ENCODE results near the gene KRTAP13-3. TPM values are rescaled to one million over a fixed set of nuclear protein-coding genes. Genes with fewer than 3 reads are reported as not detected.

KRTAP13-3 gene
- total and polyA plus RNA-seq, 3 experiments from 2014 or later = not detected

DNA sequence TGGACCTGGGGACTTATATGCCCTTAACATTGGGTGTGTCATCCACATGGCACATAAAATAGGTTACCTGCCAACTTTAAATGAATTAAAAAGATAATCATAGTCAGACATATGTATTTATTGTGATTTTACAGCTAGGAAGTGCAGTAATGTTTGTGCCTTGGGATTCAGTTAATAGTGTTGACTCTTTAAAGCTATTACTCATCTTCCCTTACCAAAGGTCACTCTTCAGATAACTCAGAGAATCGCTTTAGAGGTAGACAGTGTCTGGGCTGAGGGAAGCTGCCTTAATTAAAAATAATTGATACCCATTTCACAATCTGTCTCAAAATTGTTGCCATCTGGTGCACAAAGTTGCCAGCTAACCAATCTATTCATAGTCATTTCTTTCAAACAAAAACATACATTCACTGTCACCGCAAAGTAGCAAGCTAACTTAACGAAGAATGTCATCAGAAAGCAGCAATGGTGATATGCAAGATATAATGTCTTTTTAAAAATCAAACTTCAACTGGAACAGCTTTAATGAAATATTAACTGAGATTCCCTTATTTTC, 11.4 kb upstream of the KRTAP13-3 start:
- peaks cover 0 to 10% (median 0%) of the 10 kb centered on the region in 5 donors for H3K9me3 Mint-ChIP-seq
- ChIA-PET POLR2A (no interaction called here), CTCF (interaction anchor here (0.7 kb wide), 1 partner anchor 88 kb away, joined by 3 read pairs; the partner anchor contains the start of gene KRTAP23-1)
- Histone ChIP-seq H3K4me3 (ENCODE audit: low read length) (no peak overlapping the region), H3K9me3 (ENCODE audit: low read length) (no peaks in the 10 kb centered on the region), H3K27me3 (ENCODE audit: insufficient read depth, low read length, poor library complexity, severe bottlenecking) (no peaks in the 10 kb centered on the region), H3K36me3 (ENCODE audit: insufficient read depth, low read length) (no peaks in the 10 kb centered on the region), H3K4me1 (ENCODE audit: insufficient read depth, low read length) (no peaks in the 10 kb centered on the region), H3K27ac (ENCODE audit: low read depth, low read length) (no peak overlapping the region)
- no peak overlapping the region for H3K27ac Mint-ChIP-seq
- no peaks in the 10 kb centered on the region for H3K27me3 Mint-ChIP-seq
- H3K36me3 Mint-ChIP-seq = no peaks in the 10 kb centered on the region
- no peak for DNase-seq
- H3K4me1 Mint-ChIP-seq = no peaks in the 10 kb centered on the region
- H3K4me3 Mint-ChIP-seq = no peak overlapping the region

DNA sequence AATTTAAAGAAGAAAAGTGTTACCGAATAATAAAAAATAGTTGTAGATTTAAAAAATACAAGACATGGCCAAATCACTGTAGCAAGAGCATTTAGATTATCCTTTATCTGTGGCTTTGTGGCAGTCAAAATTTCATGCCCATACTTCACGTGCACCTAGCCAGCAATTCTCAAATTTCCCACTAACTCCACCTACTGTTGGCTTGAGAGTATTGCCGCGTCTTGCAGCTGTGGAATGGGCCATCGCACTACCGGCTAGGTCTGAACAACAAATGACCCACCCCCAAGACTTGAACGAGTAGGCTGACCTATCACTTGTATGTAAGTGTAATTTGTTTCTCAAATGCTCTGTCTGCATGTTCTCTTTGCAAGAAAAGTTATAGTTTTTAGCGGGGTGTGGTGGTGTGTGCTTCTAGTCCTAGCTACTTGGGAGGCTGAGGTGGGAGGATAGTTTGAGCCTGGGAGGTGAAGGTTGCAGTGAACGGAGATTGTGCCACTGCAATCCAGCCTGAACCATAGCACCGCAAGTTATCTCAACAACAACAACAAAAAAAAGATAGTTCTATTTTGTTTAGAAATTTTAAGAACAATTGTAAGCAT, 8.4 kb upstream of the KRTAP13-3 start:
- Histone ChIP-seq H3K4me3 (ENCODE audit: low read length) (no peak overlapping the region), H3K36me3 (ENCODE audit: insufficient read depth, low read length) (no peaks in the 10 kb centered on the region), H3K27me3 (ENCODE audit: insufficient read depth, low read length, poor library complexity, severe bottlenecking) (no peaks in the 10 kb centered on the region), H3K27ac (ENCODE audit: low read depth, low read length) (no peak overlapping the region), H3K9me3 (ENCODE audit: low read length) (no peaks in the 10 kb centered on the region), H3K4me1 (ENCODE audit: insufficient read depth, low read length) (no peaks in the 10 kb centered on the region)
- POLR2A ChIA-PET = interaction anchor here (0.6 kb wide), 1 partner anchor 97 kb away, joined by 3 read pairs; the partner anchor contains the start of gene KRTAP27-1
- CTCF ChIA-PET = no interaction called here
- Mint-ChIP-seq H3K4me1 (no peaks in the 10 kb centered on the region), H3K27ac (no peak overlapping the region), H3K27me3 (no peaks in the 10 kb centered on the region), H3K36me3 (no peaks in the 10 kb centered on the region), H3K4me3 (no peak overlapping the region), H3K9me3 (peaks cover 0 to 4% (median 0%) of the 10 kb centered on the region in 5 donors)
- no peak for DNase-seq

DNA sequence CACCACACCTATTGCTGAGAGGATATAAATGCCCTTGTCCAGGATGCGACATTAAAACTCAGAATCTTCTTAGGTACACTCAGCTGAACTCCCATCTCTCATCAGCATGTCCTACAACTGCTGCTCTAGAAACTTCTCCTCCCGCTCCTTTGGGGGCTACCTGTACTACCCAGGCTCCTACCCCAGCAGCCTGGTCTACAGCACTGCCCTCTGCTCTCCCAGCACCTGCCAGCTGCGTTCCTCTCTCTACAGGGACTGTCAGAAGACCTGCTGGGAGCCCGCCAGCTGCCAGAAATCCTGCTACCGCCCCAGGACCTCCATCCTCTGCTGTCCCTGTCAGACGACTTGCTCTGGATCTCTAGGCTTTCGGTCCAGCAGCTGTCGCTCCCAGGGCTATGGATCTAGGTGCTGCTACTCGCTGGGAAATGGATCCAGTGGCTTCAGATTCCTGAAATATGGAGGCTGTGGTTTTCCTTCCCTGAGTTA, 4.5 kb upstream of the KRTAP13-3 start, which contains the start of gene KRTAP13-4:
KRTAP13-4 (plus strand) TSS at position 51 of the 486 bp plus-strand sequence; CDS start at position 107, 56 bp downstream.
- Mint-ChIP-seq H3K36me3 (no peaks in the 10 kb centered on the region), H3K4me3 (no peak within 1 kb of the TSS), H3K4me1 (no peaks in the 10 kb centered on the region), H3K27me3 (no peaks in the 10 kb centered on the region), H3K27ac (no peak within 1 kb of the TSS), H3K9me3 (peaks cover 0 to 9% (median 0%) of the 10 kb centered on the region in 5 donors)
- CTCF ChIA-PET = no interaction called here
- Histone ChIP-seq H3K9me3 (ENCODE audit: low read length) (no peaks in the 10 kb centered on the region), H3K27me3 (ENCODE audit: insufficient read depth, low read length, poor library complexity, severe bottlenecking) (no peaks in the 10 kb centered on the region), H3K36me3 (ENCODE audit: insufficient read depth, low read length) (no peaks in the 10 kb centered on the region), H3K4me1 (ENCODE audit: insufficient read depth, low read length) (no peaks in the 10 kb centered on the region), H3K4me3 (ENCODE audit: low read length) (no peak within 1 kb of the TSS), H3K27ac (ENCODE audit: low read depth, low read length) (no peak within 1 kb of the TSS)
- POLR2A ChIA-PET = no interaction called here
- no peak for DNase-seq

DNA sequence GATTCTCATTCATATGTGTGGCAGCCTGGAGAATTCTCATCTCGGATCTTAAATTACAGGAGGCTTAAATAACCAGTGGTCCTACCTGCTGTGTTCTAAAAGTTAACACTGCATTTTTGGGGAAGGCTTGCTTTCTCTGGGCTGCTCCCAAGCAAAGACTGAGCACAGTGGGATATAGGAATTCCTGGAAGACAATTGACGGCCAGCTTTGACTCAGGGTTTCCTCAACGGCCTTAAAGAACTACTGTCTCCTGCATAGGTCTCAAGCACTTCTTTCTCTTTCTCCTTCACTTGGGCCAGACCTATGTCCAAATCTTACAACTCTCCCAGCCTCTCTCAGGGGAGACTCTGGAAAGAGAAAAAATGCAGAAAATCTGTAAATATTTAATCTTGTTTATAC, 1.0 kb upstream of the KRTAP13-3 start:
- POLR2A ChIA-PET = no interaction called here

DNA sequence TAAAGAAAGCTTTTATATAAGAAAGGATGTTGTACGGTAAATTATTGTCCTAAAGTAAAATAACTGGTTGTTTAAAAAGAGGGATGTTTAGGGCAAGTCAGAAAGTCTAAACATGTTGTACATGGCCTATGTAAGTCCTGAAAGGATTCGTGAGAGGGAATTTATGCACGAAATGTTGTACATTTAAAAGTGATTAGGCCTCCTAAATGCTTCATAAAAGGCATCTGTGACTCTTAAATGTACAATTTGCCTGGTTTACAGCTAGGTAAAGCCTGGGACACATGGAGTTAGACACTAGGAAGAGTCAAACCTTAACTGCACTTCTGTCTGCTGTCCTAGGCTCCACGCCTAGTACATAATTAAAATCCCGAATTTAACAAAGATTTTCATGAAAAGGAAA, 9.7 kb downstream of the KRTAP13-3 start:
- H3K36me3 Mint-ChIP-seq = no peaks in the 10 kb centered on the region
- DNase-seq = no peak
- ChIA-PET POLR2A (no interaction called here), CTCF (no interaction called here)
- H3K4me3 ChIP-seq (ENCODE audit: low read length) = no peak overlapping the region
- no peaks in the 10 kb centered on the region for H3K27me3 Mint-ChIP-seq
- H3K27ac Mint-ChIP-seq = no peak overlapping the region
- peaks cover 0 to 5% (median 0%) of the 10 kb centered on the region in 5 donors for H3K9me3 Mint-ChIP-seq
- no peaks in the 10 kb centered on the region for H3K4me1 ChIP-seq (ENCODE audit: insufficient read depth, low read length)
- no peaks in the 10 kb centered on the region for H3K27me3 ChIP-seq (ENCODE audit: insufficient read depth, low read length, poor library complexity, severe bottlenecking)
- no peaks in the 10 kb centered on the region for H3K4me1 Mint-ChIP-seq
- no peaks in the 10 kb centered on the region for H3K36me3 ChIP-seq (ENCODE audit: insufficient read depth, low read length)
- H3K9me3 ChIP-seq (ENCODE audit: low read length) = no peaks in the 10 kb centered on the region
- H3K4me3 Mint-ChIP-seq = no peak overlapping the region
- no peak overlapping the region for H3K27ac ChIP-seq (ENCODE audit: low read depth, low read length)

More for the DNA sequence above, 1.0 kb upstream of the KRTAP13-3 start:
- Histone ChIP-seq H3K27ac (ENCODE audit: low read depth, low read length) (no peak overlapping the region), H3K27me3 (ENCODE audit: insufficient read depth, low read length, poor library complexity, severe bottlenecking) (no peaks in the 10 kb centered on the region), H3K4me3 (ENCODE audit: low read length) (no peak overlapping the region), H3K9me3 (ENCODE audit: low read length) (no peaks in the 10 kb centered on the region), H3K36me3 (ENCODE audit: insufficient read depth, low read length) (no peaks in the 10 kb centered on the region), H3K4me1 (ENCODE audit: insufficient read depth, low read length) (no peaks in the 10 kb centered on the region)
- Mint-ChIP-seq H3K27ac (no peak overlapping the region), H3K27me3 (no peaks in the 10 kb centered on the region), H3K4me3 (no peak overlapping the region), H3K36me3 (no peaks in the 10 kb centered on the region), H3K4me1 (no peaks in the 10 kb centered on the region), H3K9me3 (peaks cover 0 to 20% (median 0%) of the 10 kb centered on the region in 5 donors)
- no peak for DNase-seq
- CTCF ChIA-PET = no interaction called here

DNA sequence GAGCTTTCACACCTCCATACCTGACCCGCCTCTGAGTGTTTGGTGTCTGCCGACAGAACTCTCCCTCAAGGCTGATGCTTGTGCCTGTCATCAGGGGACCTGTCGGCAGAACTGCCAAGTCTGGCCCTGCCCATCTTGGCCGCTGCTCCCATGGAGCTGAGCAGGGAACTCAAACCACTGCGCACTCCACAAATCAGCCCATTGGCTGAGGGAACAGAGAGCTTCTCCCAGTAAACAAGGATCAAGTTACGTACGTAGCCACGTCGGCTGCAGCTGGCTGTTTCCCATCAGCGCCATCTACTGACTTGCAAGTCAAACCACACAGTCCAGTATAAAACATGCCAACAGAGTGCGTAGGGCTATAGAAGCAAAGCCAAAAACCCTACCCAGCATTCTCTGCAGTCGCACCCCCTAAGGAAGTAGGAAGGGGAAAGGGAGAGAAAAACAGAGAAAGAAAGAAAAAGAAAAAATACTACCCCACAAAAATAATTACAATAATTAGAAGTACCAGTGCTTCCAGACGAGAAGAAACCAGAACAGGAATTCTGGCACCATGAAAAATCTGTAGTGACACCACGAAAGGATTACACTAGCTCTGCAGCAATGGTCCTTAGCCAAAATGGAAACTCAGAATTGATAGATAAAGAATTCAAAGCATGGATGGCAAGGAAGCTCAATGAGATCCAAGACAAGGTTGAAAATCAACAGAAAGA, 16.8 kb downstream of the KRTAP13-3 start:
- Mint-ChIP-seq H3K9me3 (peaks cover 2 to 21% (median 11%) of the 10 kb centered on the region in 5 donors), H3K4me1 (no peaks in the 10 kb centered on the region), H3K27ac (no peak overlapping the region), H3K4me3 (no peak overlapping the region), H3K27me3 (peaks cover 0 to 2% of the 10 kb centered on the region in 2 donors), H3K36me3 (no peaks in the 10 kb centered on the region)
- Histone ChIP-seq H3K9me3 (ENCODE audit: low read length) (no peaks in the 10 kb centered on the region), H3K27ac (ENCODE audit: low read depth, low read length) (no peak overlapping the region), H3K36me3 (ENCODE audit: insufficient read depth, low read length) (no peaks in the 10 kb centered on the region), H3K4me1 (ENCODE audit: insufficient read depth, low read length) (no peaks in the 10 kb centered on the region), H3K27me3 (ENCODE audit: insufficient read depth, low read length, poor library complexity, severe bottlenecking) (no peaks in the 10 kb centered on the region), H3K4me3 (ENCODE audit: low read length) (no peak overlapping the region)
- DNase-seq = no peak
- ChIA-PET CTCF (no interaction called here), POLR2A (no interaction called here)

DNA sequence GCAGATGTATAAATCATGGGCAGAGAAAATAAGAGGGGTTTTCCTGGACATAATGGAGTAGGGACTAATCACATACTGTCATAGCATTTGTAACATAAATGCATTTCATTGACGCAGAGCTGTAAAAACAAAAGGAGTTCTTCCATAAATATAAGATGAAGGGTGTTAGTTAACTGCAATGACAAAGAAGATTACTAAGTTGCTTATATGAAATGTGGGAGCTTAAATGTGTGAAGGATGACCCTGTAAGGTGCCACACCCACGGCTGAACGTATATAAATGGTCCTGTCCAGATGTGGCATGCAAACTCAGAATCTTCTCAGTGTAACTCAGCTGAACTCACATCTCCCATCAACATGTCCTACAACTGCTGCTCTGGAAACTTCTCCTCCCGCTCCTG, 30.0 kb downstream of the KRTAP13-3 start, which contains the start of gene KRTAP13-1:
KRTAP13-1 (plus strand) TSS at position 301 of the 400 bp plus-strand sequence; CDS start at position 357, 56 bp downstream.
- H3K36me3 ChIP-seq (ENCODE audit: insufficient read depth, low read length) = no peaks in the 10 kb centered on the region
- no peak within 1 kb of the TSS for H3K27ac ChIP-seq (ENCODE audit: low read depth, low read length)
- ChIA-PET POLR2A (no interaction called here), CTCF (no interaction called here)
- H3K4me3 ChIP-seq (ENCODE audit: low read length) = no peak within 1 kb of the TSS
- Mint-ChIP-seq H3K9me3 (peaks cover 0 to 8% (median 3%) of the 10 kb centered on the region in 5 donors), H3K4me3 (no peak within 1 kb of the TSS), H3K27ac (no peak within 1 kb of the TSS), H3K27me3 (no peaks in the 10 kb centered on the region), H3K36me3 (no peaks in the 10 kb centered on the region), H3K4me1 (no peaks in the 10 kb centered on the region)
- H3K9me3 ChIP-seq (ENCODE audit: low read length) = no peaks in the 10 kb centered on the region
- no peaks in the 10 kb centered on the region for H3K4me1 ChIP-seq (ENCODE audit: insufficient read depth, low read length)
- H3K27me3 ChIP-seq (ENCODE audit: insufficient read depth, low read length, poor library complexity, severe bottlenecking) = no peaks in the 10 kb centered on the region
- no peak for DNase-seq

DNA sequence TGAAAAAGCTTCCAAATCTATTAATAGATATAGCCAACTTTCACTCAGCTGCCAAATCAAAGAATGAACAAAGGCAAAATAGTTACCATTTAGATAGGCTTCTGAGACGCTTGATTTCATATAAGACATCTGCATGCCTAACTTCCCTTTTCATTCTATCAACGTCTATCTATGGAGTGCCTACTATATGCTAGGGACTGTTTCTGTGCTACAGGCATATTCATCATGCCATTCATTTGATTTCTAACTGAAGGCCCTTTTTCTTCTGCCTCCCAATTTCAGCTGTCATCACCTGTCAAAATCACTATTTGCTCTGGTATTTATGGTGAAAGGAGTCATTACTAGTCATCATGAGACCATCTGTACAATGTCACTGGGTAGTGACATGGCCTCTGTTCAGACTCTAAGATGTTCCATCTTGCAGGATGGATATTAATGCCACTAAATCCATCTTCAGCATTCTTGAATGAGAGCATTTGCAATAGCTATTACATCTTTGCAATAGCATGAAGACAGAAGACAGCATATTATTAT, 34.2 kb downstream of the KRTAP13-3 start:
- Mint-ChIP-seq H3K4me3 (no peak overlapping the region), H3K4me1 (no peaks in the 10 kb centered on the region), H3K27me3 (no peaks in the 10 kb centered on the region), H3K36me3 (no peaks in the 10 kb centered on the region), H3K27ac (no peak overlapping the region), H3K9me3 (peaks cover 0 to 10% (median 4%) of the 10 kb centered on the region in 5 donors)
- Histone ChIP-seq H3K27ac (ENCODE audit: low read depth, low read length) (no peak overlapping the region), H3K4me1 (ENCODE audit: insufficient read depth, low read length) (no peaks in the 10 kb centered on the region), H3K9me3 (ENCODE audit: low read length) (no peaks in the 10 kb centered on the region), H3K4me3 (ENCODE audit: low read length) (no peak overlapping the region), H3K36me3 (ENCODE audit: insufficient read depth, low read length) (no peaks in the 10 kb centered on the region), H3K27me3 (ENCODE audit: insufficient read depth, low read length, poor library complexity, severe bottlenecking) (no peaks in the 10 kb centered on the region)
- no peak for DNase-seq
- ChIA-PET CTCF (no interaction called here), POLR2A (no interaction called here)

Measured in CD8-positive, alpha-beta memory T cell (primary cell).